Esophagus squamous epithelium (tissue), 5 donors: ENCODE results near the gene RESP18. TPM values are rescaled to one million over a fixed set of nuclear protein-coding genes. Genes with fewer than 3 reads are reported as not detected.
A peak's percentile ranks its signal among the peaks of the same experiment; 100 is the strongest.

Experiments used
- DNase-seq: peaks from one replicate; lab custom pipeline; 2025; lab: John Stamatoyannopoulos, UW
- H3K27ac ChIP-seq, 4 donors: fragments of 200-600 bp; sonication (generic); one replicate each; pipeline ENCODE4 v1.5.1; 2016 to 2019; ENCODE audit warnings: mild to moderate bottlenecking in 1 of 4
- H3K27me3 ChIP-seq, 4 donors: fragments of 200-600 bp; sonication (generic); 1 replicate in 3 of 4; 2 replicates in 1 of 4; pipeline versions ENCODE4 v1.5.1 to v1.6.0; 2017 to 2021; ENCODE audit warnings: antibody characterized with exemption in 1 of 4
- H3K36me3 ChIP-seq, 3 donors: fragments of 200-600 bp; sonication (generic); one replicate each; pipeline ENCODE4 v1.5.1; 2016 to 2019
- H3K4me1 ChIP-seq, 3 donors: fragments of 200-600 bp; sonication (generic); one replicate each; pipeline ENCODE4 v1.5.1; 2017 to 2019
- H3K4me3 ChIP-seq, 4 donors: fragments of 200-600 bp; sonication (generic); 1 replicate in 3 of 4; 2 replicates in 1 of 4; pipeline ENCODE4 v1.5.1; 2016 to 2019; ENCODE audit warnings: mild to moderate bottlenecking in 2 of 4, moderate library complexity in 1 of 4
- H3K9me3 ChIP-seq, 3 donors: fragments of 200-600 bp; sonication (generic); one replicate each; pipeline ENCODE4 v1.5.1; 2016 to 2019
- CTCF ChIP-seq, 6 experiments: fragments of 450-650 bp in 4 of 6; fragments of 200-600 bp in 2 of 6; sonication (generic) in 2 of 6; IDR thresholded peaks; one replicate each; pipeline ENCODE4 v1.5.1; 2016 to 2019; ENCODE audit warnings: antibody characterized with exemption in 6 of 6, mild to moderate bottlenecking in 4 of 6, moderate library complexity in 4 of 6
- POLR2A ChIP-seq, 4 donors: fragments of 450-650 bp; IDR thresholded peaks; one replicate each; pipeline ENCODE4 v1.6.1; 2017; ENCODE audit warnings: antibody characterized with exemption in 4 of 4, mild to moderate bottlenecking in 4 of 4, moderate library complexity in 3 of 4
- WGBS, 2 donors: methylation state at CpG; one replicate each; pipeline ENCODE4 v1.1.5; 2018; 5-methylcytosine and 5-hydroxymethylcytosine counted together
- intact Hi-C: fragments of 100-400 bp; cut with DNase I; formaldehyde crosslinking; loops from one replicate; pipeline ENCODE4 v1.15.0; 2022
- total RNA-seq, 4 donors: library from RNA; depleted of rRNA; stranded (reverse); fragments of >200 nt; gene quantifications; one replicate each; pipeline ENCODE4 v1.1.0, GENCODE V29; 2016
- donor health status: DM: yes; HTN: yes; CAD: no.

RESP18 gene
- total RNA-seq, 4 donors from 2014 or later, result not detected

DNA sequence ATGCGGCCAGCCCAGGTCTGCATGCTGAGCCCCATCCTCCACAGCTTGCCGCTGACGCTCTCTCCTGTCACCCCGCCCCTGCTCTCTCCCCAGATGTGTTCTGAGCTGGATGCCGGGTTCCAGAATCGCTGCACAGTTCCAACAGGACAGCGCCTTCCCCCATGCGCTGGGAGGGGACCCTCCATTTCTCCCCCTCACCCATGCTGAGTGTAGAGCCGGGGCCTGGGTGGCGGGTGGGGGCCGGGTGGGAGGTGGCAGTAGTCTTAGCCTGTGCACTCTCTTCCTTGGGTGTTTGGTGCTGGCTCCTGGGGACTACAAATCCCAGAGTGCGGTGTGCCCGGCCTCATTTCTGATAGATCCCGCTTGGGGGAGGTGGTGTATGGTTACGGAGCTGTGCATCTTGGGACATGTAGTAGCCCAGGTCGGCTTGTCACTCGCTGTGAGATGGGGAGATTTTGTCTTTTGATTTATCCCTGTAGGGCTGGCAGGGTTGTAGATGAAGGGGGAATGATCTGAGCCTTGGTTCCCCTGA, 46.6 kb downstream of the RESP18 start:
- peaks cover 27 to 80% (median 44%) of the 10 kb centered on the region in 3 donors for H3K4me1 ChIP-seq
- no peak for TF ChIP-seq POLR2A (IDR thresholded peaks at IDR 0.05)
- TF ChIP-seq CTCF (IDR thresholded peaks at IDR 0.05), result no peak
- peak overlapping the region in 2 of 4 donors; percentile 12 to 30 for H3K4me3 ChIP-seq
- 20 to 50% methylated on average over 2 to 9 of the region's 17 CpGs for WGBS, 2 donors
- no peak for DNase-seq
- intact Hi-C loops, result no loop called here
- no peaks in the 10 kb centered on the region for H3K9me3 ChIP-seq
- peaks cover 0 to 49% (median 6%) of the 10 kb centered on the region in 3 donors for H3K36me3 ChIP-seq
- H3K27ac ChIP-seq, result peak overlapping the region; percentile 66 to 86 (median 82)
- no peaks in the 10 kb centered on the region for H3K27me3 ChIP-seq

GRCh38 chr2:219285373-219285735, 47.2 kb downstream of the RESP18 start:
- H3K36me3 ChIP-seq, result peaks cover 0 to 55% (median 6%) of the 10 kb centered on the region in 3 donors
- peak overlapping the region in 1 of 4 donors; percentile 30 for H3K4me3 ChIP-seq
- no peaks in the 10 kb centered on the region for H3K9me3 ChIP-seq
- no peaks in the 10 kb centered on the region for H3K27me3 ChIP-seq
- TF ChIP-seq POLR2A (IDR thresholded peaks at IDR 0.05), result no peak
- TF ChIP-seq CTCF (IDR thresholded peaks at IDR 0.05), result no peak
- intact Hi-C loops, result no loop called here
- peaks cover 31 to 86% (median 46%) of the 10 kb centered on the region in 3 donors for H3K4me1 ChIP-seq
- H3K27ac ChIP-seq, result peak overlapping the region; percentile 66 to 86 (median 82)
- DNase-seq, result no peak
- 86 to 92% methylated on average over 7 to 8 of the region's 12 CpGs for WGBS, 2 donors

- TF ChIP-seq POLR2A (IDR thresholded peaks at IDR 0.05) (no peak), CTCF (IDR thresholded peaks at IDR 0.05) (no peak)
- H3K4me3 ChIP-seq, result no peak overlapping the region
- no peak for DNase-seq
- intact Hi-C loops, result no loop called here
- WGBS, 2 donors, result 69 to 87% methylated on average over 5 to 7 of the region's 16 CpGs
- peaks cover 34 to 86% (median 45%) of the 10 kb centered on the region in 3 donors for H3K4me1 ChIP-seq
- H3K36me3 ChIP-seq, result peaks cover 0 to 57% (median 6%) of the 10 kb centered on the region in 3 donors
- no peaks in the 10 kb centered on the region for H3K27me3 ChIP-seq
- H3K27ac ChIP-seq, result peak overlapping the region; percentile 66 to 86 (median 82)
- H3K9me3 ChIP-seq, result no peaks in the 10 kb centered on the region
Measured at GRCh38 chr2:219284501-219285372, 47.8 kb downstream of the RESP18 start.

- DNase-seq, result no peak
- peaks cover 0 to 57% (median 6%) of the 10 kb centered on the region in 3 donors for H3K36me3 ChIP-seq
- intact Hi-C loops, result no loop called here
- no peak overlapping the region for H3K4me3 ChIP-seq
- H3K27me3 ChIP-seq, result no peaks in the 10 kb centered on the region
- no peaks in the 10 kb centered on the region for H3K9me3 ChIP-seq
- H3K4me1 ChIP-seq, result peaks cover 39 to 82% (median 46%) of the 10 kb centered on the region in 3 donors
- TF ChIP-seq CTCF (IDR thresholded peaks at IDR 0.05) (no peak), POLR2A (IDR thresholded peaks at IDR 0.05) (no peak)
- 90 to 93% methylated on average over 13 to 15 of the region's 17 CpGs for WGBS, 2 donors
- H3K27ac ChIP-seq, result no peak overlapping the region
Measured at GRCh38 chr2:219282943-219283581, 49.5 kb downstream of the RESP18 start.
